D721Med (cell line): Measurements from ENCODE around the gene GLIPR2.

Experiments
- DNase-seq: peaks from one replicate; pipeline ENCODE4 v3.0.0; 2011; ENCODE audit warnings: low spot score; ENCODE audit not compliant: insufficient read length
- FAIRE-seq: peaks from 2 replicates; lab custom pipeline; 2011; peaks lifted over from hg19 to GRCh38; lab: Jason Lieb, UNC
- TF ChIP-seq, protein P1 (sequence below): IDR thresholded peaks from 2 replicates; pipeline ENCODE4 v1.5.1; 2012; ENCODE audit warnings: mild to moderate bottlenecking, control low read depth; ENCODE audit not compliant: insufficient read depth; ENCODE audit errors: missing control alignments

The GLIPR2 gene

DNA sequence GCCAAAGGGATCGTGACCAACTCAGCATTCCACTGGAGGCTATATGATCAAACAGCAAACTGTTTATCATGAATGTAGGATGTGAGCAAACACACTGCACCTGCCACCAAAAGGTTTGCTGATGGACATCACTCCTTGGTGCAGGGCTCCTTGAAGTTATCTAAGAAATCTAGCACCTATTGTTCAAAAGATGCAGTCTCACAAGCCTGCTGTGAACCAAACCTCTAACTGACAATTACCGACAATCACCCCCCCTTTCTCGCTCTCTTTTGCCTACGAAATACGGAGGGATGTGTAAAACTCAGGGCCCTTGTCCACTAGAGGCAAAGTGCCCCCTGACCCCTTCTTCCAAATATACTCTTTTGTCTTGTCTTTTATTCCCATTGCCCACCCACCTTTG is 51.7 kb downstream of the GLIPR2 start:
- no peak for FAIRE-seq

DNA sequence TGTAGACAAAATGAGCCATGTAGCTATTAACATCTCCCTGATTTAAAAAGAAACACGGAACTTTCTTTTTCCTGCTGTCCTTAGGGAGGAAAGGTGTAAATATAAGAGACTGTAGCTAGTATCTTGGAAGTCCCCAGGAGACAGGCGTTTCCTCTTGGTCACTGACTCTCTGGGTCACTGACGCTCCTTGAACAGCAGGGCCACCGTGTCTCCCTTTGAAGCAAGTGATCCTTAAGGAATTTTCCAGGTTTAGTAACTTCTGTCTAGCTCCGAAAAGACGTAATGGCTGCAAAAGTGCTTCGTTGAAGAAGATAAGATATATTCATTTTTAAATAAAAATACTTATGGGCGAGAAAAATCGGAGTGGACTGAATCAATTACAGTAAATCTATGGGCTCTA is 53.4 kb downstream of the GLIPR2 start:
- FAIRE-seq (no peak), DNase-seq (no peak)
- TF ChIP-seq, protein P1, sequence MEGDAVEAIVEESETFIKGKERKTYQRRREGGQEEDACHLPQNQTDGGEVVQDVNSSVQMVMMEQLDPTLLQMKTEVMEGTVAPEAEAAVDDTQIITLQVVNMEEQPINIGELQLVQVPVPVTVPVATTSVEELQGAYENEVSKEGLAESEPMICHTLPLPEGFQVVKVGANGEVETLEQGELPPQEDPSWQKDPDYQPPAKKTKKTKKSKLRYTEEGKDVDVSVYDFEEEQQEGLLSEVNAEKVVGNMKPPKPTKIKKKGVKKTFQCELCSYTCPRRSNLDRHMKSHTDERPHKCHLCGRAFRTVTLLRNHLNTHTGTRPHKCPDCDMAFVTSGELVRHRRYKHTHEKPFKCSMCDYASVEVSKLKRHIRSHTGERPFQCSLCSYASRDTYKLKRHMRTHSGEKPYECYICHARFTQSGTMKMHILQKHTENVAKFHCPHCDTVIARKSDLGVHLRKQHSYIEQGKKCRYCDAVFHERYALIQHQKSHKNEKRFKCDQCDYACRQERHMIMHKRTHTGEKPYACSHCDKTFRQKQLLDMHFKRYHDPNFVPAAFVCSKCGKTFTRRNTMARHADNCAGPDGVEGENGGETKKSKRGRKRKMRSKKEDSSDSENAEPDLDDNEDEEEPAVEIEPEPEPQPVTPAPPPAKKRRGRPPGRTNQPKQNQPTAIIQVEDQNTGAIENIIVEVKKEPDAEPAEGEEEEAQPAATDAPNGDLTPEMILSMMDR, result no peak

More for the DNA sequence above, 51.7 kb downstream of the GLIPR2 start:
- no peak for DNase-seq
- TF ChIP-seq, protein P1, result no peak

DNA sequence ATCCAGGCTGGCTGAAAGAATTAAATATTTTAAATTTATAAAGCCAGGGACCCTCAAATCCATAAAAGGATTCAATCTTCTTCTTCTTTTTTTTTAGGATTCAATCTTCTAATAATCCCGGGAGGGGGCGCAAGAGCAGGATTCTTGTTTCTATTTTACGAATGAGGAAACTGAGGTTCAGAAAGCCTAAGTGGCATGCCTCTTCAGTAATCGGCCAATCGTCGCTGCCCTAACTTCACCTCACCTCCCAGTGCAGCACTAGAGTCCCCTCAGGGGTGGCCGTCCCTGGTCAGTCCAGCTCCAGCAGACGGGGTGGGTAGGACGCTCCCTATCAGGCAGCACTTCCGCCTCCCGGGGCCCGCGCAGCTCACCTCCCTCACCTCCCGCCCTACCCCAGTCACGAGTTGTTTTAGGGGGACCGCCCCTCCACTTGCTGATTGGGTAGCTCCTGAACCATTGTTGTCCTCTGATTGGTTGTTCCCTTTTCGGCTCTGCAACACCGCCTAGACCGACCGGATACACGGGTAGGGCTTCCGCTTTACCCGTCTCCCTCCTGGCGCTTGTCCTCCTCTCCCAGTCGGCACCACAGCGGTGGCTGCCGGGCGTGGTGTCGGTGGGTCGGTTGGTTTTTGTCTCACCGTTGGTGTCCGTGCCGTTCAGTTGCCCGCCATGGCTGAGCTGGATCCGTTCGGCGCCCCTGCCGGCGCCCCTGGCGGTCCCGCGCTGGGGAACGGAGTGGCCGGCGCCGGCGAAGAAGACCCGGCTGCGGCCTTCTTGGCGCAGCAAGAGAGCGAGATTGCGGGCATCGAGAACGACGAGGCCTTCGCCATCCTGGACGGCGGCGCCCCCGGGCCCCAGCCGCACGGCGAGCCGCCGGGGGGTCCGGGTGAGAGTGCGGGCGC is 54.1 kb downstream of the GLIPR2 start, which contains the start of gene CLTA:
CLTA (plus strand) TSS at position 534 of the 902 bp plus-strand sequence; CDS start at position 670, 136 bp downstream.
- TF ChIP-seq, protein P1, result peak; percentile 57
- DNase-seq (peak; percentile 96), FAIRE-seq (no peak)

DNA sequence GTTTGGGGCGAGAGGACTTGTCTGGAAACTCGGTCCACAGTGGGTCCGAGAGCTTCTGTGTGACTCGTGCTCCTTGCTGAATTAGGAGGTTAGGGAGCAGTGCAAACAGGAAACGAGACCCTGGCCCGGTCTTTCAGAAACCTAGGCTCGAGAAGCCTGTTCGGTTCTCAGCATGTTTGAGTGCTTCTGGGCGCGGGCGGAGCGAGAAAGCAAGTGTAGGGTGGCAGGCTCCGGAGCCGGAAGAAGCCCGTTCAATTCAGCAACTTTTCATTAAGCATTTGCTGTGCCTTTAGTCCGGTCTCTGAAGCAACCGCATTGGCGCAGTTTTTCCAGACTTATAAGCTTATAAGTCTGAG is 54.7 kb downstream of the GLIPR2 start:
- TF ChIP-seq, protein P1, result no peak
- no peak for FAIRE-seq
- DNase-seq, result no peak

DNA sequence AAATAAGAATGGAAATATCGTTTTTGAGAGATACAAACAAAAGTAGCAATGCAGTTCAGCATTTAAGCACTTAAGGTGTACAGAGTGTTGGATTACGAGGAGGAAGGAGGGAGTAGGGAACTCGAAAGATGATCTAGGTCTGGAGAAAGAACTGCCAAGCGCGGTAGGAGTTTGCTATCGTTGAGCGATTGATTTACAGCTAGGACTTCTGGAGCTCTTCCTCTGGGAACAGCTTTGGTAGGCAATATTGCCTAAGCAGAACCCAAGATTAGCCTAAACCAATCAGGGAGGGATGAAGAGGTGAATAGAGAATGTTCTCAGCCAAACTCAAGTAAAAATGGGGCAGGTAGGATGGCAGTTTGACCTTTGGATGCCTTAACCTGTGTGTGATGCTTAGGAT is 55.2 kb downstream of the GLIPR2 start:
- TF ChIP-seq, protein P1, result no peak
- FAIRE-seq (no peak), DNase-seq (no peak)

DNA sequence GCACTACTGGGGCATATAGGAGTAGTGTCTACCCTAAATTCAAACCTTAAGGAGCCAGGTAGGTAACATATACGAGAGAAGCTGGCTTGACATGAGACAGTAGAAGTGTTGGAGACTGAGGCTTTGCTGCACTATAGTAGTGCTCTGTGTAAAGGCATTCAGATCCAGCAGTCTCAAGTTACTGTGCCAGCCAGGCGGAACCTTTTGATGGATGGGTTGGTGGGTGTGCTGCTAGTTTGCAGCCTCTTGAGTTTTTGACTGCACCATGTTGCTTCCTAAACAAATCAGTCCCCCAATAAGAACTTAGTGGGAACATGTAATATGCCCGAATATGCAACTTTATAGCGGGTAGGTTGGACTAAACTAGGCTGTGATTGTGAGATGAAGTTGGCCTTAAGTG is 55.7 kb downstream of the GLIPR2 start:
- FAIRE-seq, result no peak
- no peak for DNase-seq
- TF ChIP-seq, protein P1, result no peak

DNA sequence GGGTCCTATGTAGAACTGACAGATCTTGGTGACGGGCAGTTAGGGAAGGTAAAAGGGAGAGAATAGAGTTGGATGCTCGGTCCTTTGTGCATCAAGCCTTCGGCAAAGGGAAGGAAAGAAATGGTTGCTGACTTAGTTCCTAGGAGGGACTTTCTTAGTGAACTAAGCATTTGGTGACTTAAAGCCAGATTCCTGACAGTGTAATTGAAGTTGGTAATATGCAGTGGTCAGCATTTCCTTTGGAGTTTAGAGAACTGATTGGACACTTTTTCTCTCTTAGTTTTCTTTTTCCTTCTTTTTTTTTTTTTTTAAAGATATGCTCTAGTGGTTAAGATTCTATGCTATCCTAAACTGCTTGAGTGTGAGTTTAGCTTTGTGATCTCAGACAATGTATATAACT is 56.5 kb downstream of the GLIPR2 start:
- FAIRE-seq, result no peak
- DNase-seq, result no peak
- TF ChIP-seq, protein P1, result no peak
